ENCODE measurements around the gene TGM2. TPM values are rescaled to one million over a fixed set of nuclear protein-coding genes. Genes with fewer than 3 reads are reported as not detected.
A peak's percentile ranks its signal among the peaks of the same experiment; 100 is the strongest.

The TGM2 gene
- total RNA-seq, 1 experiment from 2014 or later, result 113 TPM

DNA sequence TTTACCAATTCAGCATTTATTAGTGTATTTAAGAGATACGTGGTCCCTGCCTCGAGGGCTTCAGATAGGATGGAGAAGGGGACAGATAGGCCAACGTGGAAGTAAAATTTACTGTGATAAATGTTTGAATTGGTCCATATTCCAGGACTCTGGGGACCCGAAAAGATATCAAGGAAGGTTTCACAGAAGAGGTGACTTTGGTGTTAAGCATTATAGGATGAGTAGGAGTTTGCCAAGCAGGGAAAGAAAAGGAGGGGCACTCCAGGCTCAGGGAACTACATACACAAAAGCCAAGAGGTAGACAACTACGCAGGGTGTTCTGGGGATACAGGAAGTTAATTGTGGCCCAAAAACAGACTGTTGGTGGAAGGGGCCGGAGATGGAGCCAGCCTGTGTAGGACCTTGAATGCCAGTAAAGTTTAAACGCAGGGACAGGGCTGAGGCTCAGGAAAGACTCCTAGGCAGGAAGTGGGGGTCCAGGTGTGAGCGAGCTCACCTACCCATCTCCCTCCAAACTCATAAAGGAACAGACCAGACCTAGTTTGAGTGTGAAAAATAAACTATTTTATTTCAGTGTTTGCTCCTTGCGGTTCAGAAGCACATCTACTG is 37.0 kb downstream of the TGM2 start:
- CTCF ChIA-PET, result interaction anchor here (0.6 kb wide), 1 partner anchor 184 kb away, joined by 7 read pairs; no protein-coding TSS in a partner anchor
- no TSS peak for BruUV-seq (replicated peaks)
- H3K4me3 ChIP-seq (ENCODE audit: low read depth in 2 of 2, low read length in 2 of 2), result no peak overlapping the region

GRCh38 chr20:38126932-38127621 is 38.0 kb downstream of the TGM2 start:
- Histone ChIP-seq H3K4me1 (ENCODE audit: control insufficient read depth, insufficient read depth, low read length) (peaks cover 66% of the 10 kb centered on the region), H3K9me3 (ENCODE audit: control insufficient read depth, insufficient read depth, low read depth, low read length) (no peaks in the 10 kb centered on the region), H3K27me3 (ENCODE audit: control insufficient read depth, insufficient read depth, low read length) (no peaks in the 10 kb centered on the region), H3K36me3 (ENCODE audit: control insufficient read depth, insufficient read depth, low read length) (no peaks in the 10 kb centered on the region), H3K4me3 (ENCODE audit: low read depth in 2 of 2, low read length in 2 of 2) (peak overlapping the region in 1 of 2 experiments; percentile 24; a peak in 2 of 4 replicates), H3K27ac (ENCODE audit: low read length) (peak overlapping the region; percentile 90)
- CTCF ChIA-PET, result no interaction called here
- BruUV-seq (replicated peaks), result no TSS peak
- DNase-seq (ENCODE audit: low read depth, low spot score), result peak; percentile 84
- POLR2A ChIA-PET, result interaction anchor here (0.5 to 0.6 kb wide), 2 partner anchors 220 to 332 kb away, joined by 3 read pairs; no protein-coding TSS in a partner anchor
- ATAC-seq, result peak; percentile 81
- intact Hi-C loops (cut with micrococcal nuclease; ENCODE audit: unreplicated experiment) (no loop called here), in situ Hi-C loops (cut with HindIII; ENCODE audit: low pct_unique_long_range_greater_than_20kb, low sequenced_read_pairs) (no loop called here)
- TF ChIP-seq POLR2AphosphoS5 (IDR thresholded peaks at IDR 0.05; ENCODE audit: low read depth, low read length) (peak; percentile 11; the same call in 1 of the 2 replicates), TCF7L2 (IDR thresholded peaks at IDR 0.05; ENCODE audit: low read depth, low read length) (no peak; the same call in 1 of the 2 replicates)

More for the DNA sequence above, 37.0 kb downstream of the TGM2 start:
- intact Hi-C loops (cut with micrococcal nuclease; ENCODE audit: unreplicated experiment), result no loop called here
- Histone ChIP-seq H3K9me3 (ENCODE audit: control insufficient read depth, insufficient read depth, low read depth, low read length) (no peaks in the 10 kb centered on the region), H3K4me1 (ENCODE audit: control insufficient read depth, insufficient read depth, low read length) (peaks cover 64% of the 10 kb centered on the region), H3K27me3 (ENCODE audit: control insufficient read depth, insufficient read depth, low read length) (no peaks in the 10 kb centered on the region), H3K36me3 (ENCODE audit: control insufficient read depth, insufficient read depth, low read length) (no peaks in the 10 kb centered on the region), H3K27ac (ENCODE audit: low read length) (peak overlapping the region; percentile 90)
- in situ Hi-C loops (cut with HindIII; ENCODE audit: low pct_unique_long_range_greater_than_20kb, low sequenced_read_pairs), result no loop called here
- ATAC-seq (no peak), DNase-seq (ENCODE audit: low read depth, low spot score) (no peak)
- no peak for TF ChIP-seq CTCF (IDR thresholded peaks at IDR 0.05)
- TF ChIP-seq REST (IDR thresholded peaks at IDR 0.05; ENCODE audit: insufficient read depth in 1 of 2, low read depth in 2 of 2, low read length in 1 of 2), result no peak
- TF ChIP-seq POLR2AphosphoS5 (IDR thresholded peaks at IDR 0.05; ENCODE audit: low read depth, low read length), result no peak
- no peak for TF ChIP-seq TCF7L2 (IDR thresholded peaks at IDR 0.05; ENCODE audit: low read depth, low read length)
- TF ChIP-seq SIN3A (IDR thresholded peaks at IDR 0.05; ENCODE audit: borderline replicate concordance, insufficient read depth, low read depth, low read length), result no peak
- POLR2A ChIA-PET, result no interaction called here
